ENCODE measurements around the gene PIP4K2A.

Gene PIP4K2A

DNA sequence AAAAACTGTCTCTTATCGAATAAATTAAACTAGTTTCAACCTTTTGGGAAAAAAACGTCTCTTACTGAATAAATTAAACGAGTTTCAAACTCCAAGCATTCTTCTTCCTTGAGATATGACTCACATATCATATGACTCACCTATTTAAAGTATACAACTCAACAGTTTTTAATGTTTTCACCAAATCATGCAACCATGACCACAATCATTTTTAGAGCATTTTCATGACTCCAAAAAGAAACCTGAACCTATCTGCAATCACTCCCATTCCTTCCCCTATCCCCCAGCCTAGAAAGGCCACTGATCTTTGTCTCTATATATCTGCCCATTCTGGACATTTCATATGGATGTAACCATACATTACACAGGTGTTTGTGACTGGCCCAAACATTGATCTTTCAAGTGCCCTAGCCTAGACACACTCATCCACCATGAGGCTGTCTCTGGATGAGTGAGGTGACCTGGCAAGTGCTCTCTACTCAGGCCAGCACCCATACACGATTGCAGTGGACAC, 115.3 kb downstream of the PIP4K2A start:
- no peak overlapping the region for H3K9ac ChIP-seq (ENCODE audit: low read length)

DNA sequence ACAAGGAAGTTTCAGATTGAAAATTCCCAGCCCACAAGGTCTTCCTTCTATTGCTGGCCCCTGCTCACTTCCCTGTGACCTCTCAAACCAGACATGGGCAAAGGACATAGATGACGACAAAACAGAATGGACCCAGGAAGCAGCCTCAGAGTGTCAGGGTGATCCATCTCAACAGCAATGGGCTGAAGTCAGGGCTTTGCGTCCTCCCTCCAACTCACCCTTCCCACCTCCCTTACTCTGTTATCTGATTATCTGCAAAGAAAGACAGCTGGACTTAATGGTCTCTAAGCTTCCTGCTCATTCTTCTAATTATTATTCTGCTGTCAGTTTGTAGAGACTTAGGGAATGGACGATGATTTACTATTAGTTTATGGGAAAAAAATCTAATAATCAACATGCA, 115.9 kb downstream of the PIP4K2A start:
- H3K27me3 ChIP-seq (ENCODE audit: control insufficient read depth, insufficient read depth, low read length), result no peaks in the 10 kb centered on the region
- H3K4me3 ChIP-seq (ENCODE audit: low read depth, low read length), result no peak overlapping the region
- peaks cover 12% of the 10 kb centered on the region for H3K4me1 ChIP-seq (ENCODE audit: control insufficient read depth, insufficient read depth, low read length)
- no peak overlapping the region for H3K9ac ChIP-seq (ENCODE audit: low read length)
- H3K36me3 ChIP-seq (ENCODE audit: control insufficient read depth, insufficient read depth, low read length), result no peaks in the 10 kb centered on the region
- no peaks in the 10 kb centered on the region for H3K9me3 ChIP-seq (ENCODE audit: control insufficient read depth, insufficient read depth, low read depth, low read length)
- no peak overlapping the region for H3K27ac ChIP-seq (ENCODE audit: low read depth, low read length)

More for the DNA sequence above, 115.3 kb downstream of the PIP4K2A start:
- H3K27me3 ChIP-seq (ENCODE audit: control insufficient read depth, insufficient read depth, low read length), result no peaks in the 10 kb centered on the region
- H3K9me3 ChIP-seq (ENCODE audit: control insufficient read depth, insufficient read depth, low read depth, low read length), result no peaks in the 10 kb centered on the region
- no peak overlapping the region for H3K27ac ChIP-seq (ENCODE audit: low read depth, low read length)
- peaks cover 12% of the 10 kb centered on the region for H3K4me1 ChIP-seq (ENCODE audit: control insufficient read depth, insufficient read depth, low read length)
- no peaks in the 10 kb centered on the region for H3K36me3 ChIP-seq (ENCODE audit: control insufficient read depth, insufficient read depth, low read length)
- no peak overlapping the region for H3K4me3 ChIP-seq (ENCODE audit: low read depth, low read length)

DNA sequence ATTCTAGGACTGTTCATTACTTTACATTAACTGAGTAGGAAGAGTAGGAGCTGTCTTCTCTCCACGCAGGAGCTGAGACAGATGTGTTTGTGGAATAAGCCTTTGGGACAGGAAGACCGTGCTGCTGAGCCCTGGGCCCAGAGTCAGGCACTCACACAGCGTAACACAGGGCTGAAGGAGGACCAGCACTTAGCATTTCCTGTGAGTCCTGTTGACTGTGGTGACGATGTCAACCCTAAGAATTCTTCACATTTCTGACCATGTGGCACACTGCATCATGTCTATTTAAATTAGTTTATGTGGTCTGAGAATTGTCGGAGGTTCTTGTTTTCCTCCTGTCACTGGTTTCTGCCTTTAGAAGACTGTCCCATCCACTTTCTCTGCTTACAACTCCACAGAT, 117.2 kb downstream of the PIP4K2A start:
- Histone ChIP-seq H3K36me3 (ENCODE audit: control insufficient read depth, insufficient read depth, low read length) (no peaks in the 10 kb centered on the region), H3K4me1 (ENCODE audit: control insufficient read depth, insufficient read depth, low read length) (peaks cover 11% of the 10 kb centered on the region), H3K27ac (ENCODE audit: low read depth, low read length) (no peak overlapping the region), H3K4me3 (ENCODE audit: low read depth, low read length) (no peak overlapping the region), H3K9me3 (ENCODE audit: control insufficient read depth, insufficient read depth, low read depth, low read length) (no peaks in the 10 kb centered on the region), H3K9ac (ENCODE audit: low read length) (no peak overlapping the region), H3K27me3 (ENCODE audit: control insufficient read depth, insufficient read depth, low read length) (no peaks in the 10 kb centered on the region)

DNA sequence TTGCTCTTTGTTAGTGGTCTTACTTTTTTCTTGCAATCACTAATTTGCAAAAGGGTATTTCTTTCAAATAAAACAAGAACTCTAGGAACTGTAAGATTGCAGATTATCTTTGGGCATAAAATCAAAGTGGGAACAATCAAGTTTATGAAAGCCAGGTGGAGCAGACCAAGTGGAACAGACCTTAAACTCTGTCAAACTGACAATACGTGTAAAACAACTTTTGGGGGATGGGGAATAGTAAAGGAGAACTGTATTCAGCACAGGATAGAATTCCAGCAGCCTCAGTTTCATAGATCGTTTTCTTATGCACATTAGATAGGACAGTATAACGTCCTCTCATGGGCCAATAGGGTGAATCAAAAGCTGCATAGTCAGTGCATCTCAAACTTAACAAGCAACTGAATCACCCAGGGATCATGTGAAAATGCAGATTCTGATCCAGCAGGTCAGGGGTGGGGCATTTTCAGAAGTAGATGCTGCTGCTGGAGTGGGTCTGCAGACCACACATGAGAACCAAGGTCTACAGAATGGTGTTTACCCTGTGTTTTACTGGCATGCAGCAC, 120.7 kb downstream of the PIP4K2A start:
- no peak overlapping the region for H3K9ac ChIP-seq (ENCODE audit: low read length)
- no peak overlapping the region for H3K27ac ChIP-seq (ENCODE audit: low read depth, low read length)
- no peaks in the 10 kb centered on the region for H3K27me3 ChIP-seq (ENCODE audit: control insufficient read depth, insufficient read depth, low read length)
- peaks cover 18% of the 10 kb centered on the region for H3K36me3 ChIP-seq (ENCODE audit: control insufficient read depth, insufficient read depth, low read length)
- H3K4me3 ChIP-seq (ENCODE audit: low read depth, low read length), result no peak overlapping the region
- peaks cover 11% of the 10 kb centered on the region for H3K4me1 ChIP-seq (ENCODE audit: control insufficient read depth, insufficient read depth, low read length)
- H3K9me3 ChIP-seq (ENCODE audit: control insufficient read depth, insufficient read depth, low read depth, low read length), result no peaks in the 10 kb centered on the region

- no peak overlapping the region for H3K4me3 ChIP-seq (ENCODE audit: low read depth, low read length)
Observed at GRCh38 chr10:22593026-22593425, 121.4 kb downstream of the PIP4K2A start.

DNA sequence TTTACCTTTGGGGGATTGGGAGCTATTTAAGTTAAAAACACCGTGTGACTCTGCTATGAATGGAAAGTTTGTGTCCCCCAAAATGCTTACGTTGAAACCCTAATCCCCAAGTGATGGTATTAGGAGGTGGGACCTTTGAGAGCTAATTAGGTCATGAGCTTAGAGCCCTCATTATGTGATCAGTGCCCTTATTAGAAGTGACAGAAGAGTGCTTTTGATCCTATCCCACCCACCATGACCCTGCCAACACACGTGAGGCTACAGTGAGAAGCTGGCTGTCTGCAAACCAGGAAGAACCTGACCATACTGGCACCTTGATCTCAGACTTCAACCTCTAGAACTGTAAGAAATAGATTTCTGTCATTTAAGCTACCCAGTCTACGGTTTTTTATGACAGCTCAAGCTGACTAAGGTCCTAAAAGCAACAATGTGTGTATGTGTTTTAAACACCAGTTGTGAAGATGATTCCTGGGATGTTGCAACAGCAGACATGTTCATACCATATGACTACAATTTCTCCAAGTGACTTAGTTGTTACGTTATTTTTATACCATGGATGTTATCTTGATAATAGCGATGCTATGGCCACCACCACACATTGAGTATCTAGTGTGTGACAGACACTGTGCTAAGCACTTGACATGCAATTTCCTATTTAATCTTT, 124.4 kb downstream of the PIP4K2A start:
- Histone ChIP-seq H3K9me3 (ENCODE audit: control insufficient read depth, insufficient read depth, low read depth, low read length) (no peaks in the 10 kb centered on the region), H3K4me1 (ENCODE audit: control insufficient read depth, insufficient read depth, low read length) (peaks cover 5% of the 10 kb centered on the region; the same call in 1 of the 2 replicates), H3K27ac (ENCODE audit: low read depth, low read length) (no peak overlapping the region), H3K27me3 (ENCODE audit: control insufficient read depth, insufficient read depth, low read length) (no peaks in the 10 kb centered on the region), H3K4me3 (ENCODE audit: low read depth, low read length) (no peak overlapping the region), H3K36me3 (ENCODE audit: control insufficient read depth, insufficient read depth, low read length) (peaks cover 29% of the 10 kb centered on the region), H3K9ac (ENCODE audit: low read length) (no peak overlapping the region)

More at GRCh38 chr10:22593026-22593425, 121.4 kb downstream of the PIP4K2A start:
- Histone ChIP-seq H3K27ac (ENCODE audit: low read depth, low read length) (no peak overlapping the region), H3K9me3 (ENCODE audit: control insufficient read depth, insufficient read depth, low read depth, low read length) (no peaks in the 10 kb centered on the region), H3K9ac (ENCODE audit: low read length) (no peak overlapping the region), H3K27me3 (ENCODE audit: control insufficient read depth, insufficient read depth, low read length) (no peaks in the 10 kb centered on the region), H3K36me3 (ENCODE audit: control insufficient read depth, insufficient read depth, low read length) (peaks cover 23% of the 10 kb centered on the region), H3K4me1 (ENCODE audit: control insufficient read depth, insufficient read depth, low read length) (peaks cover 11% of the 10 kb centered on the region)

DNA sequence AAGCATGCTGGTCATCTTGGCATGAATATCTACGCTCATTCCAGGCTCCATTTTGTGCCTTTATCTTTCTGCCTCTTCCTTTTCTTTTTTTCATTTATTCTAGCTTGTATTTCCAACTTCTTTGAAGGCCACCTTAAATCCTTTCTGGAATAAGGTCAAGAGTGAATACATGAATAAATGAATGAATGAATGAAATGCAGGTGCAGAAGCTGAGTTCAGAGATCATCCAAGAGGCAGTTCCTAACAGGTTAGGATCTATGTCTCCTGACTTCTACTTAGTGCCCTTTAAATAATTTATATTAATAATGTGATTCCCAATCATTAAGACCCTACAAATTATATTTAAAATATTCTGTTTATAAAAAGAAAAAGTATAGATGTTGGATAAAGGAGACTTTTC, 125.9 kb downstream of the PIP4K2A start:
- no peaks in the 10 kb centered on the region for H3K9me3 ChIP-seq (ENCODE audit: control insufficient read depth, insufficient read depth, low read depth, low read length)
- H3K36me3 ChIP-seq (ENCODE audit: control insufficient read depth, insufficient read depth, low read length), result peaks cover 29% of the 10 kb centered on the region
- H3K4me1 ChIP-seq (ENCODE audit: control insufficient read depth, insufficient read depth, low read length), result no peaks in the 10 kb centered on the region
- no peak overlapping the region for H3K4me3 ChIP-seq (ENCODE audit: low read depth, low read length)
- no peak overlapping the region for H3K27ac ChIP-seq (ENCODE audit: low read depth, low read length)
- no peak overlapping the region for H3K9ac ChIP-seq (ENCODE audit: low read length)
- H3K27me3 ChIP-seq (ENCODE audit: control insufficient read depth, insufficient read depth, low read length), result no peaks in the 10 kb centered on the region

- Histone ChIP-seq H3K4me1 (ENCODE audit: control insufficient read depth, insufficient read depth, low read length) (no peaks in the 10 kb centered on the region), H3K27me3 (ENCODE audit: control insufficient read depth, insufficient read depth, low read length) (no peaks in the 10 kb centered on the region), H3K36me3 (ENCODE audit: control insufficient read depth, insufficient read depth, low read length) (peaks cover 24% of the 10 kb centered on the region; the same call in 1 of the 2 replicates), H3K9ac (ENCODE audit: low read length) (no peak overlapping the region), H3K9me3 (ENCODE audit: control insufficient read depth, insufficient read depth, low read depth, low read length) (no peaks in the 10 kb centered on the region), H3K4me3 (ENCODE audit: low read depth, low read length) (no peak overlapping the region), H3K27ac (ENCODE audit: low read depth, low read length) (no peak overlapping the region)
Observed at GRCh38 chr10:22583683-22584082, 130.7 kb downstream of the PIP4K2A start.

DNA sequence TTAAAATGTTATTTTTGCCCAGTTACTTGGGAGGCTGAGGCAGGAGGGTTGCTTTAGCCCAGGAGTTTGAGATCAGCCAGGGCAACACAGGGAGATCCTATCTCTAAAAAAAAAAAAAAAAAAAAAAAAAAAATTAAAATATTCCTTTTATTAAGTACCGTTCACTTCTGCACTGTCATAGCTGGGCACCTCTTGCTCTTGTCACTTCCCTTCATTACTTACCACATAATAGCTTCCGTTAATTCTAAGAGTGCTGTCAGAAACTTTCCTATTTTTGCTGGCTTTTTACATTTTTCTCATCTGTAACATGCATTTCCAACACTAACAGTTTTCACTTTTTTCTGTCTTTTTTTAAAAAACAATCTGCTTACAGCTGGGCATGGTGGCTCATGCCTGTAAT, 132.9 kb downstream of the PIP4K2A start:
- Histone ChIP-seq H3K9ac (ENCODE audit: low read length) (no peak overlapping the region), H3K27ac (ENCODE audit: low read depth, low read length) (no peak overlapping the region), H3K4me3 (ENCODE audit: low read depth, low read length) (no peak overlapping the region), H3K4me1 (ENCODE audit: control insufficient read depth, insufficient read depth, low read length) (no peaks in the 10 kb centered on the region), H3K9me3 (ENCODE audit: control insufficient read depth, insufficient read depth, low read depth, low read length) (no peaks in the 10 kb centered on the region), H3K36me3 (ENCODE audit: control insufficient read depth, insufficient read depth, low read length) (peaks cover 20% of the 10 kb centered on the region; the same call in 1 of the 2 replicates), H3K27me3 (ENCODE audit: control insufficient read depth, insufficient read depth, low read length) (no peaks in the 10 kb centered on the region)

DNA sequence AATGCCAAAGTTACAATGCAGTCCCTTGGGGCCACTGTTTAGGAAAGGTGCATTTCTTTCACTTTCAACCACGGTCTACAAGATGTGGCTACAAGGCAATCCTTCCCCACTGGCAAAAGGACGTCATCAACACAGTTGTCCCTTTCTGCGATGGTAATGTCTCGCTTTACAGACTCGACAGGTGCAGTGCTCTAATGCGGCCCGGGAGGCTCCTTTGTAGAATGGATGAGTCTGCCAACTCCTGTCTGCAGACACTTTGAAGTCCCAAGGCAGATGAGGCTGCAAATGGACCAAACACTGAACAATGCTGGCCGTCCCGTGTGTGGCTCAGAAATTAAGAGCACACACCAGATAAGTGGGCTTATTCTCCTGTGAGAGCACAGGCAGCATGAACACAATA, 133.7 kb downstream of the PIP4K2A start:
- H3K4me1 ChIP-seq (ENCODE audit: control insufficient read depth, insufficient read depth, low read length), result no peaks in the 10 kb centered on the region
- H3K9ac ChIP-seq (ENCODE audit: low read length), result no peak overlapping the region
- peaks cover 20% of the 10 kb centered on the region; the same call in 1 of the 2 replicates for H3K36me3 ChIP-seq (ENCODE audit: control insufficient read depth, insufficient read depth, low read length)
- no peaks in the 10 kb centered on the region for H3K27me3 ChIP-seq (ENCODE audit: control insufficient read depth, insufficient read depth, low read length)
- H3K4me3 ChIP-seq (ENCODE audit: low read depth, low read length), result no peak overlapping the region
- no peak overlapping the region for H3K27ac ChIP-seq (ENCODE audit: low read depth, low read length)
- no peaks in the 10 kb centered on the region for H3K9me3 ChIP-seq (ENCODE audit: control insufficient read depth, insufficient read depth, low read depth, low read length)

DNA sequence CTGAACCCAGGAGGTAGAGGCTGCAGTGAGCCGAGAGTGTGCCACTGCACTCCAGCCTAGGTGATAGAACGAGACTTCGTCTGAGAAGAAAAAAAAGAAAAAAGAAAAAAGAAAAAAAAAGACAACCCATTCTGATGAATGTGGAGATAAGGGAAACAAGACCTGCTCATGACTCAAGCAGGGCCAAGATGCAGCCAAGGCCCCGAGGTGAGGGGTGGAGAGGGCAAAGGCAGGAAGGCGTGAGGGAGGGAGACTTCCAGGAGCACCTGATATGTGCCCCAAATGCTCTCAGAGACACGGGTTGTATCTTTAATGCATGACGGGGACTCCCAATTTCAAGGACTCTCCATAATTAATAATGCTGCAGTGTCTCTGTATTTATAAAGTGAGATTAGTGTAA, 134.6 kb downstream of the PIP4K2A start:
- H3K27me3 ChIP-seq (ENCODE audit: control insufficient read depth, insufficient read depth, low read length), result no peaks in the 10 kb centered on the region
- peaks cover 20% of the 10 kb centered on the region; the same call in 1 of the 2 replicates for H3K36me3 ChIP-seq (ENCODE audit: control insufficient read depth, insufficient read depth, low read length)
- H3K4me3 ChIP-seq (ENCODE audit: low read depth, low read length), result no peak overlapping the region
- no peak overlapping the region for H3K9ac ChIP-seq (ENCODE audit: low read length)
- no peak overlapping the region for H3K27ac ChIP-seq (ENCODE audit: low read depth, low read length)
- H3K4me1 ChIP-seq (ENCODE audit: control insufficient read depth, insufficient read depth, low read length), result no peaks in the 10 kb centered on the region
- no peaks in the 10 kb centered on the region for H3K9me3 ChIP-seq (ENCODE audit: control insufficient read depth, insufficient read depth, low read depth, low read length)

Measured in HUES6 (cell line).